Progenitor cell of endocrine pancreas (in vitro differentiated cells): ENCODE data around the gene TSN. TPM values are rescaled to one million over a fixed set of nuclear protein-coding genes. Genes with fewer than 3 reads are reported as not detected.
A peak's percentile ranks its signal among the peaks of the same experiment; 100 is the strongest.

Experiments
- DNase-seq: peaks from one replicate; pipeline ENCODE4 v3.0.0; 2021; ENCODE audit warnings: low spot score; ENCODE audit not compliant: unreplicated experiment
- H3K27ac Mint-ChIP-seq: 2 replicates; pipeline ENCODE4 v1.8.0; 2021; ENCODE audit warnings: mild to moderate bottlenecking, moderate library complexity, mixed read lengths
- H3K27me3 Mint-ChIP-seq: 2 replicates; pipeline ENCODE4 v1.8.0; 2021; ENCODE audit warnings: mixed read lengths
- H3K36me3 Mint-ChIP-seq: 2 replicates; pipeline ENCODE4 v1.8.0; 2022; ENCODE audit warnings: mixed read lengths; ENCODE audit not compliant: insufficient read depth
- H3K4me1 Mint-ChIP-seq: 2 replicates; pipeline ENCODE4 v1.8.0; 2021; ENCODE audit warnings: low read depth, mixed read lengths
- H3K4me3 Mint-ChIP-seq: 2 replicates; pipeline ENCODE4 v1.8.0; 2021; ENCODE audit warnings: low read depth, mild to moderate bottlenecking, moderate library complexity, mixed read lengths
- H3K9me3 Mint-ChIP-seq: 2 replicates; pipeline ENCODE4 v1.8.0; 2021; ENCODE audit warnings: low read depth, mixed read lengths
- total RNA-seq: library from RNA; stranded (reverse); gene quantifications from 2 replicates; pipeline ENCODE4 v1.2.1, GENCODE V29; 2021
- TF ChIP-seq, protein P1 (sequence below): fragments of 200-600 bp; sonication (generic); IDR thresholded peaks from one replicate; pipeline ENCODE4 v1.5.0; 2021; ENCODE audit warnings: antibody characterized with exemption, mild to moderate bottlenecking; ENCODE audit not compliant: unreplicated experiment

Gene TSN
- total RNA-seq, 1 donor from 2014 or later: 91.7 TPM

DNA sequence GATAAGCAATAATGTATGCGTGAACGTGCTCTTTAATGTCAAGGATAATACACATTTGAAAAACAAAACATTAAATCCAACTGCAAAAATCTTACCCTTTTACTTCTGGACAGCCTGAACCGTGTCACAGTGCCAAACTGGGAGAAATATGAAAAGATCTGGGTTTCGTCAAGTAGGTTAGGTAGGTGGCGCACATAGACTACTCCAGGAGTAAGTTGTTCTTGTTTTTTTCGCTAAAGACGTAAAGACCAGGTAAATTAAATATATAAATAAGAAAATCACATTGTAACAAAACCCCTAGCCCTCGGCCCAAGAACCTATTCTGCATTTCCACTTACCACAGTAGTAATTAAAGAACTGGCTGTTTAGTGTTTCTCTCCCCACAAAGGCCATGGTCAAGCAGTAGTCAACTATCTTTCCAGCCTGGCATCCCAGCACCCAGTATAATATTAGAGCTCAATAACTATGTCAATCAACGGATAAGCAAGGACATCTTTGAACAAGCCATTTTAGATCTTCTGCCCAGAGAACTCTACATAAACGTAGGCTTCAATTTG, 19.9 kb upstream of the TSN start:
- Mint-ChIP-seq H3K36me3 (peaks cover 11% of the 10 kb centered on the region), H3K4me1 (peaks cover 8% of the 10 kb centered on the region)

DNA sequence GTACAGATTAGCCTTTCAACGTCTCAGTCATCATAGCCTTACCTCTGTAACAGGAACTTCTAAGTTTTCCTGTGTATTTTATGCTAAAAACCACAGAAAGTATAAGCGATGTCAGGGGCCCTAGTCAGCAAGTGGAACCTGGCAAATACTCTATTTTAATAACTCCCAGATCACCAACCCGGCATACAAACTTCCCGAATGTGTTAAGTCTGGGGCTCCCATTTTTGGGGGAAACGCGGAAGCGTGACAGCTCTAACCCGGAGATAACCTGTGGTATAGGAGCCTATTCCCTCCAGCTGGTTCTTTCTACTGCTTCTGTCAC, 19.4 kb upstream of the TSN start:
- peaks cover 8% of the 10 kb centered on the region for H3K4me1 Mint-ChIP-seq
- no peak for DNase-seq
- no peaks in the 10 kb centered on the region for H3K9me3 Mint-ChIP-seq
- TF ChIP-seq, protein P1, sequence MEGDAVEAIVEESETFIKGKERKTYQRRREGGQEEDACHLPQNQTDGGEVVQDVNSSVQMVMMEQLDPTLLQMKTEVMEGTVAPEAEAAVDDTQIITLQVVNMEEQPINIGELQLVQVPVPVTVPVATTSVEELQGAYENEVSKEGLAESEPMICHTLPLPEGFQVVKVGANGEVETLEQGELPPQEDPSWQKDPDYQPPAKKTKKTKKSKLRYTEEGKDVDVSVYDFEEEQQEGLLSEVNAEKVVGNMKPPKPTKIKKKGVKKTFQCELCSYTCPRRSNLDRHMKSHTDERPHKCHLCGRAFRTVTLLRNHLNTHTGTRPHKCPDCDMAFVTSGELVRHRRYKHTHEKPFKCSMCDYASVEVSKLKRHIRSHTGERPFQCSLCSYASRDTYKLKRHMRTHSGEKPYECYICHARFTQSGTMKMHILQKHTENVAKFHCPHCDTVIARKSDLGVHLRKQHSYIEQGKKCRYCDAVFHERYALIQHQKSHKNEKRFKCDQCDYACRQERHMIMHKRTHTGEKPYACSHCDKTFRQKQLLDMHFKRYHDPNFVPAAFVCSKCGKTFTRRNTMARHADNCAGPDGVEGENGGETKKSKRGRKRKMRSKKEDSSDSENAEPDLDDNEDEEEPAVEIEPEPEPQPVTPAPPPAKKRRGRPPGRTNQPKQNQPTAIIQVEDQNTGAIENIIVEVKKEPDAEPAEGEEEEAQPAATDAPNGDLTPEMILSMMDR: no peak
- peaks cover 5% of the 10 kb centered on the region for H3K27me3 Mint-ChIP-seq
- H3K36me3 Mint-ChIP-seq: peaks cover 8% of the 10 kb centered on the region
- peak overlapping the region; percentile 98 for H3K4me3 Mint-ChIP-seq
- peak overlapping the region; percentile 95 for H3K27ac Mint-ChIP-seq

More for the DNA sequence above, 19.9 kb upstream of the TSN start:
- TF ChIP-seq, protein P1: no peak
- Mint-ChIP-seq H3K27me3 (peaks cover 5% of the 10 kb centered on the region), H3K9me3 (no peaks in the 10 kb centered on the region), H3K4me3 (peak overlapping the region; percentile 98), H3K27ac (peak overlapping the region; percentile 95)
- no peak for DNase-seq

DNA sequence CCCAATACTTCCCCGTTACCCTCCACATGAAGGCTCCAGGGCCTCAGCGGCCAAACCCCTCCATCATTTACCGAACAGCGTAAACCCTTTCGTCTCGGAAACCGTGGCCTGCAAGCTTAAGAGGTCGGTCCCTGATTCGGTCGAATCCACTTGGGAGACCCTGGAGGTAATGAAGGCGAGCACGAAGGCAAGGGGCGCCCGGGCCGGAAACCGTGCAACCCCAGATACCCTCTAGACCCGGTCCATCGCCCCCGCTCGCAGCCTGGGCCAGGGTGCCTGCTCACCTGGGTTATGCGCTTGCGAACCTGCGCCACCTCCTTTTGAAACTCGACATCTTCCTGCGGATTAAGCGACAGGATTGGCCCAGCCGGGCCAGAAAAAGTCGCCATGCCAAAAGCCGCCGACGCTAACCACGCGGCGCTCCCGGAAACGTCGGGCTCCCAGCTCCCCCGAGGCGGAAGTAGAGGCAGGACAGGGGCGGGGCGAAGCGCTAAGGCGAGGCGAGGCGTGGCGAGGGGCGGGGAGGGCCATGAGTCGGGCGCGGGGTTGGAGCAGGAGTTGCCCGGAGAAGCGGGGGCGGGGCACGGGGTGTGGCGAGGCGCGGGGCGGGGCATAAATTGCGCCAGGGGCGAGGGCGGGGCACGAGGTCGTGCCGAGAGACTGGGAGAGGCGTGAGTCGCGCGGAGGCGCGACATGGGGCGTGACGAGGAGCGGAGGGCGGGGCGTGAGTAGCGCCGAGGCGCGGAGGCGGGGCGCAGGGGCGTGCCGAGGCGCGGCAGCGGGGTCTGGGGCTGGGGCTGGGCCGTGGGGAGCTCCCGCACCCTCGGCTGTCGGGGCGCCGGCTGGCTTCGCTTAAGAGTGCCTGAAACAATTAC, 18.8 kb upstream of the TSN start, which contains the start of gene NIFK:
Gene NIFK, minus strand, starts transcription at position 414 of the 875 bp plus-strand sequence. Its CDS starts 25 bp downstream, at position 389.
- TF ChIP-seq, protein P1: no peak

DNA sequence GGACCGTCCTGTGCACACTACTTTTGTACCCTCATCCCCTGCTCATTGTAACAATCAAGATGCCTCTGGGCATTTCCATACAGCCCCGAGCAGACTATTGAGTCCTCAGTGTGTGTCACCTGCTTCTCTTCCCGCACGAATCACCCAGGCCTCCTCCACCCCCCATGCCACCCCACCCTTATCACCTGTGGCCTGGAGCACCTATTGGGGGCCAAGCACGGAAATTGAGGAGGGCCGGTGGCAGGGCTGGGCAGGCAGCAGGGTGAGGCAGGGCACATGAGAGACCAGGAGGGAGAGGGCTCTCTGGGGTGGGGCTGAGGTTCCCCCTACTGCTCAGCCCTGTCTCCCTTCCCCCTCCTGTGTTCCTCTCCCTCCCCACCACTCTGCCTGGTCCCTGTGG, 14.5 kb upstream of the TSN start:
- H3K4me3 Mint-ChIP-seq: no peak overlapping the region
- no peaks in the 10 kb centered on the region for H3K9me3 Mint-ChIP-seq
- H3K36me3 Mint-ChIP-seq: no peaks in the 10 kb centered on the region
- no peak overlapping the region for H3K27ac Mint-ChIP-seq
- peaks cover 5% of the 10 kb centered on the region for H3K27me3 Mint-ChIP-seq
- TF ChIP-seq, protein P1: no peak
- no peak for DNase-seq
- H3K4me1 Mint-ChIP-seq: peaks cover 1% of the 10 kb centered on the region

More for the DNA sequence above, 18.8 kb upstream of the TSN start, which contains the start of gene NIFK:
- Mint-ChIP-seq H3K27ac (peak within 1 kb of the TSS; percentile 95), H3K4me3 (peak within 1 kb of the TSS; percentile 98), H3K9me3 (no peaks in the 10 kb centered on the region), H3K27me3 (peaks cover 5% of the 10 kb centered on the region), H3K4me1 (peaks cover 8% of the 10 kb centered on the region), H3K36me3 (peaks cover 4% of the 10 kb centered on the region)
- peak; percentile 99 for DNase-seq

DNA sequence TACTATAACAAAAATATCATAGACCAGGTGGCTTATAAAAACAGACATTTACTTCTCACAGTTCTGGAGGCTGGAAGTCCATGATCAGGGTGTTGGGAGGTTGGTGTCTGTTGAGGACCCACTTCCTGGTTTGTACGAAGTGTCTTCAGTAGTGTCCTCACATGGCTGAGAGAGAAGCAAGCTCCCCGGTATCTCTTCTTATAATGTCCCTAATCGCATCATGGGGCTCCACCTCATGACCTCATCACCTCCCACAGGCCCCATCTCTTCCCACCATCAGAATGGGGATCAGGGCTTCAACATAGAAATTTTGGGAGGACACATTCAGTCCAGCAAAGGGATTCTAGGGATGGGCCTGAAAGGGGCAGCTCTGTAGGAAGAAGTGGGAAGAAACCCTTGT, 14.0 kb upstream of the TSN start:
- Mint-ChIP-seq H3K9me3 (no peaks in the 10 kb centered on the region), H3K27ac (no peak overlapping the region), H3K4me3 (no peak overlapping the region), H3K36me3 (no peaks in the 10 kb centered on the region), H3K27me3 (peaks cover 5% of the 10 kb centered on the region), H3K4me1 (no peaks in the 10 kb centered on the region)
- no peak for DNase-seq
- TF ChIP-seq, protein P1: no peak
